ENCODE data around the gene PKDCC.
"Not testable (repeated sequence)": the region's sequence is repeated elsewhere in the genome, so short reads cannot be mapped to it uniquely, and the experiment has no call there.

The PKDCC gene

DNA sequence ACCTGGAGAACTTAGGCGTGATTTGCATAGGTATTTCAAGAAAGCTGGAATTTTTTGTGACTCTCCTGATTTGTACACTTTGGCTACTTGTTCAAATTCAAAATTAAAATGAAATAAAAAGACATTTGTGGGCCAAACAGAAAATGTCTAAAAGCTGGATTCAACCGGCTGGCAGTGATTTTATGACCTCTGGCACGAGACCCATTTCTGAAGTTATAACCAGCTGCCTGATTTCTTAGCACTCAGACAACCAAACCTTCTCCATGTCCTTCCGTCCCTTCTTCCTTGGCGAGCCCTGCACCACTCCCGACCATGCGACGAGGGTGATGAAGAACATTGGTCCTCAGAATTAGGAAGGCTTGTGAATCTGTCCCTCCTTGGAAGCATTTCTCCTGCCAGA lies 19.7 kb downstream of the PKDCC start:
- DNase-seq, result no peak

- no peak for DNase-seq
These were observed 20.9 kb downstream of the PKDCC start for GRCh38 chr2:42068571-42069178.

- DNase-seq, result no peak
These were observed 21.7 kb downstream of the PKDCC start for GRCh38 chr2:42069568-42069967.

- DNase-seq, result no peak
These were observed 24.0 kb downstream of the PKDCC start for GRCh38 chr2:42071791-42072190.

DNA sequence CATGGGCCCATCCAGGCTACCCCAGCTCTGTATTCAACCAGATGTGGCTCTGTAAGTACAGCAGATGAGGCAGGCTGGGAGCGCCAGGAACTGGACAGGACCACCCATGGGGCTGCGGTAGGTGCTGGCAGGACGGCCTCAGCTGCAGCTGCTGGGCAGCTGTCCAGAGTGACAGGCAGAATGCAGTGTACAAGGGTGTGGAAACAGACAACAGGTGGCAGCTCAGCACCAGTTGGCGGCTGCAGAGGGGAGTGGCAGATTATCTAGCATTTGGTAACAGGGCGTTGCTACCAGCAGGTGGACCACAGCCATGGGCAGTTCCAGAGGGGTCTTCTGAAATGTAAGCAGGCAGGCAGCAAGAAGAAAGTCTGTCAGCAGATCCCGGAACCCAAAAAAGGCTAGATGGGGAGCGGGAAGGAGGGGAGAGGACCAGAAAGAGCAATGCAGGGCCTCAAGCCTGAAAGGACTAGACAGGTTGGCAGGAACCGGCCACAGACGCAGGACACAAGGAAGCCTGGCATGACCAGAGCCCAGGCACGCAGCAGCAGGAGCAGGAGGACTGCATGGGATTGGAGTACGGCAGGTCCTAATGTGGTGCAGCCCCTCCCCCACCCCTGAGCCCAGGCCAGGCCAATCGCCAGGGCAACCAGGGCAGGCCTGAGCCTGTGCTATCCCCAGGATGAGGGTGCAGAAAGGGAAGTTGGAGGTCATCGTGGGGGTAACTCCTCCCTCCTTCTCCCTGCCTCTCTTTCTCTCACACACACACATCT lies 24.7 kb downstream of the PKDCC start:
- peak; percentile 92 for DNase-seq

DNA sequence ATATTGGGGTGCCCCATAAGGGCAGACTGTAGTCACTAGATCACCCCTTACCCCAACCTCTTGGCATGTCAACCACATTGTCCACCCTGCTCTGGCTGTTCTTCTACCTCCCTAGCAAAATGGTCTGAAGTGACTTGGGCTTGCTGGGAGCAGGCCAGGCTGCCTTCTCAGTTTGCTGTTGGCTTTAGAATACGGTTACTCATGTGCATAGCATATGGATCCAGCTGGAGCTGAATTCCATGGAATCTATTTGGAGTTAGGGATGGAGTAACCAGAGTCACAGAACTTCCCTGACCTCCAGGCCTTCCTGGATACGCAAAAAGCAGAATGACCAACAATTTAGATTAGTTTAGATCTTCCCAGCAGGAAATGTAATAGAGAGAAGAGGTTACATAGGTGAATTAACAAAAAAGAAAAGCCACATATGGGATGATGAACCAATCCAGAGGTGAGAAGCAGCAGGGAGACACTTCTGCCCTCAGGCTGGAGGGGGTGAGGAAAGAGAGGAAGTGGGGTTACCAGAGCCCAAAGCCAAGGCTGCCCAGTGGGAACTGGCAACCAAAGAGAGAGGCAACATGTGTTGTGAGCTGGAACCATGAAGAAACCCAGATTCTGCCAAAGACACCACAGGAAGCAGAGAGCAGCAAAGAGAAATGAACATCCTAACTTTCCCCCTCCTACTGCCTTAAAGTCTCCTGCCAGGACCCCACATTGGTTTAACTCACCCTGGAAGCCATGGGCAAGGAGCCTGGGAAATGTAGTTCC lies 26.1 kb downstream of the PKDCC start:
- no peak for DNase-seq

DNA sequence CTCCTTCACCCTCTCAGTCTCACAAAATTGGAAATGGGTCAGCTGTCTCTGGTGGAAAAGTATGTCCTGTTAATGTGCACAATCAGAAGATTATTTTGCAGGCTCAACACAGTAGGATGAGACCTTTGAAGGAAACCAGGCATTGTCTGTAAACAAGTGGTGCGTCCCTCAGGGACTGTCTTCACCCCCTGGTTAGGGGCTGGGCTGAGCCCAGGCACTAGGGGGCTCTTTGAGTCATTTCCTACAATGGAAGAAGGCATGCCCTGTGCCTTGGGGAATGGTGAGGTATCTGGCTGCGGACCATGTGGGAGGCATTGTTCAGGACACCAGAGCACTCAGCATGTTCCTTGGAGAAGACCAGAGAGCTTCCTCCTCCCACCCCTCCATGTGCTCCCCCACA lies 26.8 kb downstream of the PKDCC start:
- no peak for DNase-seq

DNA sequence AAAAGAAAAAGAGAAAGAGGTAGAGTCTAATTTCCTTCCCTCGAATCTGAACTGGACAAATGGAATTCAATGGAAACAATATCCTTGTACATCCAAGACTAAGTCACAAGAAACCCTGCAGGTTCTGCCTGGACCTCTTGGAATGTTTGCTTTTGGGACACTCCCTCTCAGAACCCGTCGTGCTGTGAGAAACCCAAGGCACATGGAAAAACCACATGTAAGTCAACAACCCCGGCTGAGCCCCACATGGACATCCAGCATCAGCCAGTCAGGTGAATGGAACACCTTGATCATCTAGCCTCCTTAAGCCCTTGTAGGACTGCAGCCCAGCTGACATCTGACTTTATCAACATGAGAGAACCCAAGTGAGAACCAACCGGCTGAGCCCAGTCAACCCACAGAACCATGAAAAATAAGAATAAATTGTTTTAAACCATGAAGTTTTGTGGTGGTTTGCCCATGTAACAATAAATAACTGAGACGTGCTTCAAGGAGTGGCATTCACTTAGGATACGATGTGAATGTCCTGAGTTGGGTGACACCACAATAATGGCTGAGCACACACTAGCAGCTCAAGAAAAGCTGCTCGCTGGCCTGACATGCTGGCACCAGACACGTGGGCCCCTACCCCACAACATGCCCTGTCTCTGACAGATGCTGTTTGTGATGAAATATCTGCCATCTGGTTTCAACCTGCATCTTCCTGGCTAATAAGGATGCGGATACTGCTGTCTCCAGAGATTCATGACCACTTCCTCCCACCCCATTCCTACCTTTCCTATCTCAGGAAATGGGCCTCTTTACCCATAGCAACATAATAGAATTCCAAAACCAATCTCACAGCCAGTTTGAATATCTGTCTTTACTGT lies 28.8 kb downstream of the PKDCC start:
- DNase-seq, result no peak

GRCh38 chr2:42077343-42077742 lies 29.5 kb downstream of the PKDCC start:
- DNase-seq, result no peak

DNA sequence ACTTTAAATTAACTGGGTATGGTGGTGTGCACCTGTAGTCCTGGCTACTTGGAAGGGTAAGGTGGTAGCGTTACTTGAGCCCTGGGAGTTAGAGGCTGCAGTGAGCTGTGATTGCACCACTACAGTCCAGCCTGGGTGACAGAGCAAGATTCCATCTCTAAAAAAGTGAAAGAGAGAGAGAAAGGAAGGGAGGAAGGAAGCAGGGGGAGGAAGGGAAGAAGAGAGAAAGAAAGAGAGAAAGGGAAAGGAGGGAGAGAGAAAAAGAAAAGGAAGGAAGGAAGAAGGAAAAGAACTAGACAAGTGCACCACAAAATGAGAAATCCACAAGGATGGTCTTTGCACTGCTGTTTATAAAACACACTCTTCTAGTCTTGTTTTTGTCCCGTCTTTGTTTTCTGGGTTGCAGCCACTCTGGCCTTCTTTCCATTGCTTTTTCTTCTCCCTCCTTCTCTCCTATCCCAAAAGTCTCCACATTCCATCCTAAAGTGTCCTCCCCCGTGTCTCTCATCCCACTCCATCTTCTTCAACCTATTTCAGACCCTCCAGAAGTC lies 32.0 kb downstream of the PKDCC start:
- DNase-seq, result no peak

- not testable (repeated sequence) for DNase-seq
These were observed 33.3 kb downstream of the PKDCC start for GRCh38 chr2:42081151-42081550.

GRCh38 chr2:42082016-42082415 lies 34.2 kb downstream of the PKDCC start:
- no peak for DNase-seq

DNA sequence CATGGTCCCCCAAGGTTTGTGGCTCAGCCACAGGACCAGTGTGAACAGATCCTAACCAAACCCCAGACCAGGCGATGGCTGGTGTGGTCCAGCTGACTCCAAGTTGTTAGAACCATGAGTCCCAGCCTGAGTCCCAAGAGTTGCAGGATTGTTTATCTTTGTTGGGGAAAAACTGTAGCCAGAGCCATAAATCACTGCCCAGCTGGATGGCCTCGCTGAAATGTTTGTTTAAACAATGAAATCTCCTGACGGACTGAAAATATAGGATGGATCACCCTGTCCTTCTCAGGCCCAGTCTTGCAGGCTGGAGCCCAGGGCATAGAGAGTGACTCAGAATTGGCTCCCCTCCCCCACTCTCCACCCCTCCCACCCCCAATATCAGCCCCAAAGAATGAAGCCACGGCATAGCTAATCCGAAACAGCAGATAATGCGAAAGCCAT lies 36.4 kb downstream of the PKDCC start:
- peak; percentile 55 for DNase-seq

- DNase-seq, result not testable (repeated sequence)
These were observed 37.2 kb downstream of the PKDCC start for GRCh38 chr2:42085070-42085469.

- no peak for DNase-seq
These were observed 38.1 kb downstream of the PKDCC start for GRCh38 chr2:42085706-42086487.

DNA sequence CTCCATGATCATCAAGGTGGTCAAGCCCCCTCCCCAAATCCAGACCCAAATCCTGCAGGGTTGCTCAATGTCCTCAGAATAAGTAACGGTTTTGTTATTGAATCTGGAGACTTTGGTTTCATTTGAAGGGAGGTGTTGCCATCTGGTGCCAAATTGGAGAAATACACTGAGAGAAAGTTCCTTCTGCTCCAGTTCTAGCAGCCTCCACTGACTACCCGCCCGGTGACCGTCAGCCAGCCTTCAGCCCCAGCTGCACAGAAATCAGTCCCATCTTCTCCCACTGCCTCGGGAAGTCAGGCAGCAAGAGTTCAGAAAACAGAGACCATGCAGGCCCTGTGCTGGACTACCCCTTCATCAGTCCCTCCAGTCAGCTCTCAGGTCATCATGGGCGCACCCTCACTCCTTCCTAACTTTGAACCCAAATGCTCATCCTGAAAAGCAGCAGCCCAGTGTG lies 38.7 kb downstream of the PKDCC start:
- peak; percentile 73 for DNase-seq

GRCh38 chr2:42087137-42087856 lies 39.5 kb downstream of the PKDCC start:
- DNase-seq, result no peak

GRCh38 chr2:42087857-42088195 lies 40.0 kb downstream of the PKDCC start:
- DNase-seq, result no peak

DNA sequence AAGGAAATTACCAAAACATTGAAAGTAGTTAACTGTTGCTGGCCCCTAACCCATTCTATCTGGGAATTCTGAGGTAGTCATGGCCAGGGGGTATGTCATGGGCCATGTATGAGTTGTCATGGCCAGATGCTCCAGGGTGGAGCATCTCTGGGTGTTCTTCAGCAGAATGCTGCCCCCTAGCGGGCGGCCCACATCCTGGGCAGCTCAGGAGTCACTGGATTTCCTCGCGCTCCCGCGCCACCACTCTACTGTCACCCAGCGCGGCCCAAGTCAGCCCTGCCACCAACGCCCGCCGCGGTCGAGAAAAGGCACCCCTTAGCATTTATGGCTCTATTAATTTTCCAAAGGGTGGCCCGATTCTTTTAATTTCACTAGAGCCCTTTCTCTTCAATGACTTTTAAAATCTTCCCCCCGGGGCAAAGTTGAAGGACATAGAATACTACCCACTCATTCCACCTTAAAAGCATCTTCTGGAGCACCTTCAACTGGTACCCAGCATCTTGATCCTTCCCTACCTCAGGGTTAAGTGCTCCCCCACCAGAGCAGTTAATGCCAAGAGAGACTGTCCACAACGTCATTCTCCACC lies 41.6 kb downstream of the PKDCC start:
- peak; percentile 55 for DNase-seq

- DNase-seq, result no peak
These were observed 42.4 kb downstream of the PKDCC start for GRCh38 chr2:42090216-42090615.

- DNase-seq, result no peak
These were observed 43.9 kb downstream of the PKDCC start for GRCh38 chr2:42091671-42092070.

All from right hindlimb (tissue), 1 donor.